ENCODE measurements around the gene ZDHHC20. TPM values are rescaled to one million over a fixed set of nuclear protein-coding genes. Genes with fewer than 3 reads are reported as not detected.

The ZDHHC20 gene
- total RNA-seq = 126 and 154 TPM in 2 replicates

GRCh38 chr13:21458813-21459701 is at the start of gene ZDHHC20:
Gene ZDHHC20, minus strand, starts transcription at chr13:21459303. Its CDS starts 132 bp downstream, at chr13:21459171.

Other genes starting within 250 kb of the ZDHHC20 start
- gene MICU2, start 144.9 kb upstream of the ZDHHC20 start, total RNA-seq = 61.0 and 71.3 TPM in 2 replicates
- gene FGF9, start 211.8 kb upstream of the ZDHHC20 start, total RNA-seq = under 0.01 TPM in 1 of 2 replicates, not detected in the other

Data from regular cardiac myocyte (primary cell).